HCT116 (cell line): ENCODE data around the gene SENP3. TPM values are rescaled to one million over a fixed set of nuclear protein-coding genes. Genes with fewer than 3 reads are reported as not detected.

Experiments
- ATAC-seq: fragments of 200-7000 bp; cut with Tn5 transposase; 2 replicates; pipeline ENCODE4 v1.9.1; 2020; ENCODE audit warnings: mild to moderate bottlenecking, moderate library complexity
- Bru-seq: library from RNA; stranded (reverse); fragments of 400-500 nt; gene quantifications from one replicate; lab custom pipeline; 2021; lab: Mats Ljungman, UMichigan
- BruChase-seq, 2 experiments: library from RNA; stranded (reverse); fragments of 400-500 nt; gene quantifications; one replicate each; lab custom pipeline; 2021; lab: Mats Ljungman, UMichigan
- BruUV-seq: library from RNA; stranded (reverse); fragments of 400-500 nt; replicated peaks from 2 replicates; lab custom pipeline; 2021; lab: Mats Ljungman, UMichigan
- CTCF ChIA-PET: fragments of 300-600 bp; sonication (Branson Sonifier 250); formaldehyde crosslinking; loops from one replicate; lab custom pipeline; 2021; ENCODE audit warnings: antibody characterized with exemption; lab: Charles Lee
- POLR2A ChIA-PET: fragments of 300-600, 350-600 bp; sonication (Branson Sonifier 250); formaldehyde crosslinking; loops from one replicate; lab custom pipeline; 2021; ENCODE audit warnings: antibody characterized with exemption; lab: Charles Lee
- RAD21 ChIA-PET, 2 experiments: fragments of 300-600 bp; sonication (Branson Sonifier 250); formaldehyde crosslinking; loops; one replicate each; lab custom pipeline; 2023; ENCODE audit warnings: low total read pairs in 2 of 2; ENCODE audit not compliant: uncharacterized antibody in 2 of 2, unreplicated experiment in 2 of 2, low non-redundant PET in 1 of 2; lab: Charles Lee
- DNase-seq: peaks from one replicate; pipeline ENCODE4 v3.0.0-alpha.2; 2010; ENCODE audit warnings: low read depth, low spot score
- H2AFZ ChIP-seq: fragments of 200-600 bp; shearing (Covaris generic), sonication (generic); 2 replicates; pipeline ENCODE4 v1.6.1; 2017; ENCODE audit warnings: low read depth, mixed run types, mixed read lengths, antibody characterized with exemption, low read length; ENCODE audit not compliant: poor library complexity, severe bottlenecking
- H3K27ac ChIP-seq: 2 replicates; pipeline ENCODE4 v1.5.1; 2012; ENCODE audit warnings: low read depth, low read length
- H3K27me3 ChIP-seq: fragments of 200-600 bp; sonication (generic); 2 replicates; pipeline ENCODE4 v1.6.1; 2016; ENCODE audit warnings: mixed run types, low read length, mixed read lengths; ENCODE audit not compliant: insufficient read depth
- H3K36me3 ChIP-seq, 2 experiments: fragments of 200-500 bp in 1 of 2; fragments of 200-600 bp in 1 of 2; sonication (Bioruptor generic) in 1 of 2; sonication (generic) in 1 of 2; 2 replicates each; pipeline versions ENCODE4 v1.5.1 to v1.6.1; 2014 to 2016; ENCODE audit warnings: low read length in 2 of 2, inconsistent platforms in 1 of 2, mixed read lengths in 1 of 2, mixed run types in 1 of 2; ENCODE audit not compliant: insufficient read depth in 2 of 2, control insufficient read depth in 1 of 2
- H3K4me1 ChIP-seq, 2 experiments: fragments of 200-600 bp in 1 of 2; sonication (generic) in 1 of 2; 2 replicates each; pipeline versions ENCODE4 v1.5.1 to v1.6.1; 2012 to 2017; ENCODE audit warnings: low read length in 2 of 2, inconsistent platforms in 1 of 2, mild to moderate bottlenecking in 1 of 2, mixed read lengths in 1 of 2, mixed run types in 1 of 2, moderate library complexity in 1 of 2; ENCODE audit not compliant: insufficient read depth in 2 of 2, control insufficient read depth in 1 of 2
- H3K4me2 ChIP-seq: fragments of 200-600 bp; sonication (generic); 2 replicates; pipeline ENCODE4 v1.6.1; 2017; ENCODE audit warnings: mixed run types, low read length, mixed read lengths
- H3K4me3 ChIP-seq, 2 experiments: fragments of 200-600 bp in 1 of 2; sonication (generic) in 1 of 2; replicated peaks in 1 of 2; 2 replicates each; pipeline ENCODE4 v1.5.1; 2011 to 2016; ENCODE audit warnings: low read length in 2 of 2, control low read depth in 1 of 2, low read depth in 1 of 2, mild to moderate bottlenecking in 1 of 2, mixed read lengths in 1 of 2, mixed run types in 1 of 2
- H3K79me2 ChIP-seq: fragments of 200-600 bp; sonication (generic); 2 replicates; pipeline ENCODE4 v1.6.1; 2017; ENCODE audit warnings: mild to moderate bottlenecking, mixed run types, low read length, moderate library complexity, mixed read lengths; ENCODE audit not compliant: insufficient read depth
- H3K9ac ChIP-seq: fragments of 200-600 bp; sonication (generic); 2 replicates; pipeline ENCODE4 v1.6.1; 2016; ENCODE audit warnings: low read length, mixed read lengths
- H3K9me2 ChIP-seq: fragments of 200-600 bp; sonication (generic), shearing (Covaris generic); 2 replicates; pipeline ENCODE4 v1.6.1; 2017; ENCODE audit warnings: mixed run types, mild to moderate bottlenecking, moderate library complexity; ENCODE audit not compliant: insufficient read depth
- H3K9me3 ChIP-seq, 2 experiments: fragments of 200-500 bp in 1 of 2; fragments of 200-600 bp in 1 of 2; sonication (Bioruptor generic) in 1 of 2; sonication (generic) in 1 of 2; 2 replicates each; pipeline ENCODE4 v1.6.1; 2014 to 2017; ENCODE audit warnings: low read length in 2 of 2, mixed read lengths in 2 of 2, inconsistent platforms in 1 of 2, low read depth in 1 of 2, mild to moderate bottlenecking in 1 of 2, mixed run types in 1 of 2, moderate library complexity in 1 of 2; ENCODE audit not compliant: control insufficient read depth in 1 of 2, insufficient read depth in 1 of 2
- H4K20me1 ChIP-seq: fragments of 200-600 bp; sonication (generic), shearing (Covaris generic); 2 replicates; pipeline ENCODE4 v1.6.1; 2017; ENCODE audit warnings: mixed run types, mild to moderate bottlenecking, moderate library complexity; ENCODE audit not compliant: insufficient read depth
- CEBPB ChIP-seq: IDR thresholded peaks from 2 replicates; pipeline ENCODE4 v1.6.1; 2012; ENCODE audit warnings: low read depth
- JUND ChIP-seq: IDR thresholded peaks from 2 replicates; pipeline ENCODE4 v1.6.1; 2012
- POLR2AphosphoS5 ChIP-seq: IDR thresholded peaks from 2 replicates; pipeline ENCODE4 v1.6.1; 2011; ENCODE audit warnings: mild to moderate bottlenecking, low read depth, low read length, moderate library complexity
- SRF ChIP-seq: IDR thresholded peaks from 2 replicates; pipeline ENCODE4 v1.6.1; 2012; ENCODE audit warnings: low read depth
- TCF7L2 ChIP-seq: IDR thresholded peaks from 2 replicates; pipeline ENCODE4 v1.7.0; 2011; ENCODE audit warnings: borderline replicate concordance, inconsistent platforms; ENCODE audit not compliant: insufficient read depth, insufficient read length; ENCODE audit errors: extremely low read depth
- YY1 ChIP-seq: IDR thresholded peaks from 2 replicates; pipeline ENCODE4 v1.6.1; 2011; ENCODE audit warnings: low read length, low read depth, moderate library complexity, mild to moderate bottlenecking; ENCODE audit not compliant: insufficient replicate concordance; ENCODE audit errors: extremely low read depth
- ZFX ChIP-seq: fragments of 450-650 bp; IDR thresholded peaks from 2 replicates; pipeline ENCODE4 v1.6.1; 2017
- intact Hi-C: fragments of 100-400 bp; cut with micrococcal nuclease; formaldehyde crosslinking; loops from 2 replicates; pipeline ENCODE4 v1.10.0; 2022
- long read RNA-seq: library from polyadenylated mRNA; unstranded; transcript quantifications from one replicate; pipeline ENCODE4 v2.0.0, GENCODE V29; 2021; ENCODE audit not compliant: unreplicated experiment
- polyA plus RNA-seq: library from polyadenylated mRNA; unstranded; fragments of >200 nt; gene quantifications from 2 replicates; pipeline ENCODE4 v1.2.1, GENCODE V29; 2012; ENCODE audit warnings: missing spikeins
- total RNA-seq: library from RNA; stranded (reverse); gene quantifications from one replicate; pipeline ENCODE4 v1.2.1, GENCODE V29; 2021; ENCODE audit not compliant: unreplicated experiment
- TF ChIP-seq, protein P1 (sequence below): IDR thresholded peaks from 2 replicates; pipeline ENCODE4 v1.6.1; 2012

Gene SENP3
- total RNA-seq (73.8 TPM), Bru-seq, nascent RNA (percentile 77 among the genes with signal in this experiment), BruChase-seq, experiment 1, labeled RNA remaining after a 6-hour chase (percentile 90 among the genes with signal in this experiment), BruChase-seq, experiment 2, labeled RNA remaining after a 2-hour chase (percentile 88 among the genes with signal in this experiment)
- 43.9 and 51.1 TPM in 2 replicates for polyA plus RNA-seq
- long read RNA-seq, transcript SENP3-201 (11 exons, 2,611 nt) = major isoform, 18 of 47 reads
- long read RNA-seq, transcript SENP3-205 (1 exons, 527 nt) = minor isoform, 9 of 47 reads
- long read RNA-seq, partial matches to known transcripts = 15 of 47 reads
- long read RNA-seq, other reads (novel, unspliced or antisense) = 5 of 47 reads

DNA sequence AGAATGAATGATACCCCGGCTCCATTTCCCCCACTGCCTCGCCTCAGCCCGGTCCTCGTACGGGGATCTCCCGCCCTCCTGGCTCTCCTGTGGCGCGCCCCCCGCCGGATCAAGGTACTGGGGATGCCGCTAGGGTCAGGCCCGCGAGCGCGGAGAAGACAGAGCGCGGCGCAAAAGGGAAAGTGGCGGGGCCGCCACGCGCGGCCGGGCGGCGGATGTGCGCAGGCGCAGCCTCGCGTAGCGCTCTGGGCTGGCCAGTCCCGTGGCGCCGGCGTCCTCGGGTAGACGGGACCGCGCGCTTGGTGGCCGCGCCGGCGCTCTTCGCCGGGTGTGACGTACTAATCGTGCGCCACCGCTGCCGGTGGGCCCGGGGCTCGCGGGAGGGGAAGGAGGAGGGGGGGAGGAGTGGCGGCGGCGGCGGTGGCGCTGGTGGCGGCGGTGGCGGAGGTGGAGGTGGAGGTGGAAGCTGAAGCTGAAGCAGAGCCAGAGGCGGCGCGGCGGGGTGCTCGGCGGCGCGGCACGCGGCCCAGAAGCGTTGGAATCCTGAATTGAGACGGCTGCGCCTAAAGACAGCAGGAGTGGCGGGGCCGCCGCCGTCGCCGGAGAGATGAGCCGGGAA is at the start of gene SENP3:
TSS of gene SENP3 (plus strand) at position 331 of the 619 bp plus-strand sequence. CDS start 1,158 bp downstream, outside the sequence.
- Histone ChIP-seq H3K27ac (peak within 1 kb of the TSS; percentile 86), H3K4me1 (peaks cover 27 to 55% of the 10 kb centered on the region in 2 experiments), H3K36me3 (peaks cover 22 to 30% of the 10 kb centered on the region in 2 experiments), H3K9me3 (no peaks in the 10 kb centered on the region), H2AFZ (no peak within 1 kb of the TSS), H3K4me2 (peak within 1 kb of the TSS; percentile 95), H3K9ac (peak within 1 kb of the TSS; percentile 98), H4K20me1 (no peaks in the 10 kb centered on the region), H3K4me3 (peak within 1 kb of the TSS; percentile 79 to 83), H3K9me2 (no peaks in the 10 kb centered on the region), H3K27me3 (no peaks in the 10 kb centered on the region), H3K79me2 (peaks cover 52% of the 10 kb centered on the region)
- DNase-seq (peak; percentile 73), ATAC-seq (peak; percentile 84)
- POLR2A ChIA-PET = interaction anchor here (1.3 to 1.6 kb wide), 2 partner anchors 125 to 611 kb away, joined by 3 to 6 read pairs; partner anchors contain the start of gene TMEM102
- RAD21 ChIA-PET = no interaction called here
- intact Hi-C loops = loop anchor here (1.0 to 10.0 kb wide), 5 partner anchors 47 to 205 kb away; partner anchors contain the start of genes CHRNB1, POLR2A and SLC35G6
- CTCF ChIA-PET = interaction anchor here (1.3 to 2.4 kb wide), 6 partner anchors 47 to 232 kb away, joined by 3 to 37 read pairs (median 13); partner anchors contain the start of genes NEURL4, PLSCR3 and TMEM102
- TF ChIP-seq ZFX = peak; percentile 68; the same call in 1 of the 2 replicates
- TF ChIP-seq, protein P1, sequence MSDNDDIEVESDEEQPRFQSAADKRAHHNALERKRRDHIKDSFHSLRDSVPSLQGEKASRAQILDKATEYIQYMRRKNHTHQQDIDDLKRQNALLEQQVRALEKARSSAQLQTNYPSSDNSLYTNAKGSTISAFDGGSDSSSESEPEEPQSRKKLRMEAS = peak; percentile 60
- TF ChIP-seq CEBPB = no peak
- TF ChIP-seq YY1 = no peak
- TF ChIP-seq SRF = 0 out of 2 replicates have a peak, but pooled peaks have one; percentile 59
- TF ChIP-seq JUND = no peak
- peak; percentile 65 for TF ChIP-seq POLR2AphosphoS5
- TF ChIP-seq TCF7L2 = peak; percentile 32
- no TSS peak for BruUV-seq
